Keratinocyte (primary cell): ENCODE measurements around the gene PPCS. TPM values are rescaled to one million over a fixed set of nuclear protein-coding genes. Genes with fewer than 3 reads are reported as not detected.

Experiments used
- DNase-seq: peaks from one replicate; pipeline ENCODE4 v3.0.0-alpha.2; 2011; ENCODE audit warnings: low read depth, missing footprints, low spot score
- FAIRE-seq: peaks from 2 replicates; lab custom pipeline; 2011; peaks lifted over from hg19 to GRCh38; lab: Jason Lieb, UNC
- H2AFZ ChIP-seq: 2 replicates; pipeline ENCODE4 v1.6.0; 2012; ENCODE audit warnings: low read length, control low read depth, inconsistent platforms; ENCODE audit not compliant: control insufficient read depth
- H3K27ac ChIP-seq: 2 replicates; pipeline ENCODE4 v1.5.1; 2011; ENCODE audit warnings: low read length; ENCODE audit not compliant: control insufficient read depth, insufficient read depth
- H3K27me3 ChIP-seq: 3 replicates; pipeline ENCODE4 v1.6.0; 2011; ENCODE audit warnings: low read length; ENCODE audit not compliant: control insufficient read depth, insufficient read depth; ENCODE audit errors: extremely low read depth
- H3K36me3 ChIP-seq, 2 experiments: 2 replicates in 1 of 2; 3 replicates in 1 of 2; pipeline ENCODE4 v1.5.1; 2011; ENCODE audit warnings: low read length in 2 of 2, mild to moderate bottlenecking in 1 of 2; ENCODE audit not compliant: control insufficient read depth in 2 of 2, insufficient read depth in 2 of 2; ENCODE audit errors: extremely low read depth in 1 of 2
- H3K4me1 ChIP-seq: 3 replicates; pipeline ENCODE4 v1.5.1; 2011; ENCODE audit warnings: low read length; ENCODE audit not compliant: control insufficient read depth, insufficient read depth; ENCODE audit errors: extremely low read depth
- H3K4me2 ChIP-seq: 3 replicates; pipeline ENCODE4 v1.6.0; 2011; ENCODE audit warnings: low read depth, low read length; ENCODE audit not compliant: control insufficient read depth, insufficient read depth; ENCODE audit errors: extremely low read depth
- H3K4me3 ChIP-seq, 3 experiments: fragments of 200-600 bp in 1 of 3; sonication (generic) in 1 of 3; 2 replicates in 2 of 3; 3 replicates in 1 of 3; pipeline ENCODE4 v1.5.1; 2011 to 2016; ENCODE audit warnings: low read length in 3 of 3, mild to moderate bottlenecking in 3 of 3, control low read depth in 2 of 3, inconsistent platforms in 1 of 3, low read depth in 1 of 3, mixed read lengths in 1 of 3, mixed run types in 1 of 3, moderate library complexity in 1 of 3; ENCODE audit not compliant: control insufficient read depth in 2 of 3, insufficient read depth in 2 of 3; ENCODE audit errors: extremely low read depth in 1 of 3
- H3K79me2 ChIP-seq: 2 replicates; pipeline ENCODE4 v1.6.0; 2012; ENCODE audit warnings: low read length; ENCODE audit not compliant: control insufficient read depth, insufficient read depth
- H3K9ac ChIP-seq: 3 replicates; pipeline ENCODE4 v1.6.0; 2011; ENCODE audit warnings: low read length; ENCODE audit not compliant: control insufficient read depth, insufficient read depth; ENCODE audit errors: extremely low read depth
- H3K9me1 ChIP-seq: 3 replicates; pipeline ENCODE4 v1.6.0; 2011; ENCODE audit warnings: low read length; ENCODE audit not compliant: control insufficient read depth, insufficient read depth; ENCODE audit errors: extremely low read depth
- H3K9me3 ChIP-seq: 2 replicates; pipeline ENCODE4 v1.5.1; 2012; ENCODE audit warnings: low read depth, low read length; ENCODE audit not compliant: control insufficient read depth
- H4K20me1 ChIP-seq: 3 replicates; pipeline ENCODE4 v1.6.0; 2011; ENCODE audit warnings: low read length; ENCODE audit not compliant: control insufficient read depth, insufficient read depth; ENCODE audit errors: extremely low read depth
- CTCF ChIP-seq, 3 experiments: IDR thresholded peaks in 1 of 3; conservative IDR thresholded peaks in 1 of 3; optimal IDR thresholded peaks in 1 of 3; 2 replicates in 2 of 3; 3 replicates in 1 of 3; pipeline versions ENCODE3 to v1.5.1; 2011; ENCODE audit warnings: low read length in 3 of 3, mild to moderate bottlenecking in 3 of 3, moderate library complexity in 2 of 3, control low read depth in 1 of 3, inconsistent platforms in 1 of 3; ENCODE audit not compliant: insufficient read depth in 2 of 3; ENCODE audit errors: extremely low read depth in 1 of 3
- EZH2 ChIP-seq: IDR thresholded peaks from one replicate; pipeline ENCODE4 v1.6.1; 2012; ENCODE audit warnings: inconsistent platforms, mild to moderate bottlenecking, low read length, moderate library complexity
- dilution Hi-C: fragments of 300-500 bp; cut with MboI; formaldehyde crosslinking; loops from one replicate; pipeline ENCODE4 v1.7.0; 2020; ENCODE audit warnings: low sequenced_read_pairs; ENCODE audit not compliant: extremely low pct_ligation_motif_present
- polyA plus RNA-seq, 5 experiments: library from polyadenylated mRNA; depleted of rRNA in 3 of 5; stranded (reverse) in 3 of 5; stranded (forward) in 1 of 5; unstranded in 1 of 5; fragments of >200 nt; gene quantifications; 1 replicate in 1 of 5; 2 replicates in 3 of 5; 3 replicates in 1 of 5; pipeline versions ENCODE4 v1.2.1 to v1.2.3, GENCODE V29; 2011 to 2012; ENCODE audit warnings: missing spikeins in 2 of 5, low read depth in 1 of 5, low replicate concordance in 1 of 5

The PPCS gene
- polyA plus RNA-seq, 1 donor (not counting 4 experiments of a cell fraction or from before 2014, with no cell fraction given): 47.3 TPM

- Histone ChIP-seq H3K9me1 (no peaks in the 10 kb centered on the region), H2AFZ (no peak overlapping the region), H3K9ac (no peak overlapping the region), H3K27ac (no peak overlapping the region), H3K4me3 (no peak overlapping the region), H3K27me3 (peaks cover 21% of the 10 kb centered on the region), H3K4me1 (no peaks in the 10 kb centered on the region), H3K9me3 (no peaks in the 10 kb centered on the region), H3K4me2 (no peak overlapping the region), H3K36me3 (no peaks in the 10 kb centered on the region), H3K79me2 (no peaks in the 10 kb centered on the region), H4K20me1 (no peaks in the 10 kb centered on the region)
- FAIRE-seq (no peak), DNase-seq (no peak)
- TF ChIP-seq EZH2 (no peak), CTCF (optimal IDR thresholded peaks at IDR 0.05 in 1 of 3, IDR thresholded peaks at IDR 0.05 in 1 of 3, conservative IDR thresholded peaks at IDR 0.05 in 1 of 3; ENCODE audit: extremely low read depth in 1 of 3, insufficient read depth in 2 of 3, low read length in 3 of 3) (no peak)
- dilution Hi-C loops: no loop called here
Measured at GRCh38 chr1:42420911-42421585, 35.3 kb upstream of the PPCS start.

- Histone ChIP-seq H4K20me1 (no peaks in the 10 kb centered on the region), H3K9me1 (no peaks in the 10 kb centered on the region), H3K9me3 (no peaks in the 10 kb centered on the region), H3K27ac (no peak overlapping the region), H3K79me2 (no peaks in the 10 kb centered on the region), H3K4me2 (no peak overlapping the region), H3K4me3 (no peak overlapping the region), H2AFZ (no peak overlapping the region), H3K9ac (no peak overlapping the region), H3K27me3 (peaks cover 21% of the 10 kb centered on the region), H3K36me3 (no peaks in the 10 kb centered on the region), H3K4me1 (no peaks in the 10 kb centered on the region)
- dilution Hi-C loops: no loop called here
- no peak for TF ChIP-seq CTCF (optimal IDR thresholded peaks at IDR 0.05 in 1 of 3, IDR thresholded peaks at IDR 0.05 in 1 of 3, conservative IDR thresholded peaks at IDR 0.05 in 1 of 3; ENCODE audit: extremely low read depth in 1 of 3, insufficient read depth in 2 of 3, low read length in 3 of 3)
- TF ChIP-seq EZH2: no peak
- FAIRE-seq (no peak), DNase-seq (no peak)
Measured at GRCh38 chr1:42422737-42423136, 33.6 kb upstream of the PPCS start.
